WERI-Rb-1 (cell line): ENCODE measurements around the gene CUX1.

Experiments used
- DNase-seq: peaks from one replicate; pipeline ENCODE4 v3.0.0-alpha.2; 2020
- H3K27ac ChIP-seq: fragments of 250-450 bp; sonication (Bioruptor Pico); 2 replicates; pipeline ENCODE4 v1.5.1; 2020; ENCODE audit warnings: mild to moderate bottlenecking, moderate library complexity
- H3K27me3 ChIP-seq: fragments of 250-450 bp; sonication (Bioruptor Pico); 2 replicates; pipeline ENCODE4 v1.5.1; 2021; ENCODE audit warnings: mild to moderate bottlenecking, low read depth, moderate library complexity; ENCODE audit not compliant: insufficient read depth, severe bottlenecking
- H3K36me3 ChIP-seq: fragments of 250-450 bp; sonication (Bioruptor Pico); 2 replicates; pipeline ENCODE4 v1.5.1; 2020; ENCODE audit warnings: mild to moderate bottlenecking, moderate library complexity
- H3K4me3 ChIP-seq: 2 replicates; pipeline ENCODE4 v1.5.1; 2011; ENCODE audit warnings: low read depth, mild to moderate bottlenecking, control low read depth, low read length
- H3K9me3 ChIP-seq: fragments of 250-450 bp; sonication (Bioruptor Pico); 2 replicates; pipeline ENCODE4 v1.5.1; 2021; ENCODE audit warnings: mild to moderate bottlenecking, moderate library complexity; ENCODE audit not compliant: severe bottlenecking
- TF ChIP-seq, protein P1 (sequence below): IDR thresholded peaks from 2 replicates; pipeline ENCODE4 v1.5.1; 2011; ENCODE audit warnings: low read depth, mild to moderate bottlenecking, control low read depth, inconsistent platforms, low read length

The CUX1 gene

GRCh38 chr7:102153599-102153946 lies 336.1 kb downstream of the CUX1 start:
- Histone ChIP-seq H3K27ac (no peak overlapping the region), H3K27me3 (no peaks in the 10 kb centered on the region), H3K4me3 (no peak overlapping the region), H3K36me3 (no peaks in the 10 kb centered on the region; the same call in 1 of the 2 replicates), H3K9me3 (no peaks in the 10 kb centered on the region)
- TF ChIP-seq, protein P1, sequence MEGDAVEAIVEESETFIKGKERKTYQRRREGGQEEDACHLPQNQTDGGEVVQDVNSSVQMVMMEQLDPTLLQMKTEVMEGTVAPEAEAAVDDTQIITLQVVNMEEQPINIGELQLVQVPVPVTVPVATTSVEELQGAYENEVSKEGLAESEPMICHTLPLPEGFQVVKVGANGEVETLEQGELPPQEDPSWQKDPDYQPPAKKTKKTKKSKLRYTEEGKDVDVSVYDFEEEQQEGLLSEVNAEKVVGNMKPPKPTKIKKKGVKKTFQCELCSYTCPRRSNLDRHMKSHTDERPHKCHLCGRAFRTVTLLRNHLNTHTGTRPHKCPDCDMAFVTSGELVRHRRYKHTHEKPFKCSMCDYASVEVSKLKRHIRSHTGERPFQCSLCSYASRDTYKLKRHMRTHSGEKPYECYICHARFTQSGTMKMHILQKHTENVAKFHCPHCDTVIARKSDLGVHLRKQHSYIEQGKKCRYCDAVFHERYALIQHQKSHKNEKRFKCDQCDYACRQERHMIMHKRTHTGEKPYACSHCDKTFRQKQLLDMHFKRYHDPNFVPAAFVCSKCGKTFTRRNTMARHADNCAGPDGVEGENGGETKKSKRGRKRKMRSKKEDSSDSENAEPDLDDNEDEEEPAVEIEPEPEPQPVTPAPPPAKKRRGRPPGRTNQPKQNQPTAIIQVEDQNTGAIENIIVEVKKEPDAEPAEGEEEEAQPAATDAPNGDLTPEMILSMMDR: no peak
- DNase-seq: no peak

DNA sequence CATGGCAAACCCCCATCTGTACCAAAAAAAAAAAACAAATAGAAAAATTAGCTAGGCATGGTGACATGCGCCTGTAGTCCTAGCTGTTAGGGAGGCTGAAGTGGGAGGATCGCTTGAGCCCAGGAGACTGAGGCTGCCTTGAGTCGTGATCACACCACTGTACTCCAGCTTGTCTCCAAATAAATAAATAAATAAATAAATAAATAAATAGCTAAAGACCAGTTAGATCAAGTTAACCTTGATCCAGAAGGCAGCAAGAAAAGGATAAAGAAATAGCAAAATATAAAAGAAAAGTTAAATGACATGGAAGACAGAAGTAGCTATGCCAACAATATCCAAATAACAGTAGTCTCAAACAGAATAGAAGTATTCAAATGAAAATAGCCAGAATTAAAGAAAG lies 337.0 kb downstream of the CUX1 start:
- no peak overlapping the region for H3K27ac ChIP-seq

GRCh38 chr7:102155821-102156441 lies 338.5 kb downstream of the CUX1 start:
- no peaks in the 10 kb centered on the region; the same call in 1 of the 2 replicates for H3K36me3 ChIP-seq
- TF ChIP-seq, protein P1: no peak
- no peak for DNase-seq

More for the DNA sequence above, 337.0 kb downstream of the CUX1 start:
- Histone ChIP-seq H3K4me3 (no peak overlapping the region), H3K36me3 (no peaks in the 10 kb centered on the region; the same call in 1 of the 2 replicates), H3K27me3 (no peaks in the 10 kb centered on the region), H3K9me3 (no peaks in the 10 kb centered on the region)
- TF ChIP-seq, protein P1: no peak
- no peak for DNase-seq

DNA sequence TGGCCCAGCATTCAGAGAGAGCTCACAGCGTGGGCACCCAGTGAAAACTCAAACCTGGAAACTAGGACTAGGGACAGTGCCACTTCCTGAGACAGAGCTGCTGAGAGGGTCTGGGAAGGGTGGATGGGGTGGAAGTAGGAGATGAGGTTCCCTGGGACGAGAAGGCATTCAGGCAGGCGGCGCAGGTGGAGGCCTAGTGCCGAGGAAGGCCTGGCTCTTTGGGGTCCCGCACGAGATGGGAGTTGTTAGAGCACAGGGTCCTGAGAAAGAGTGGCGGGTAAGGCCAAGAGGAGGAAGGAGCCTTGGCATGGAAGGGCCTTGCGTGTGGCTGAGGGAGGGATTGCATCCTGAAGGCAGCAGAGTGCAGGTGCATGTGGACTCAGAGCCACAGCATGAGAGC lies 339.4 kb downstream of the CUX1 start:
- H3K4me3 ChIP-seq: no peak overlapping the region
- no peaks in the 10 kb centered on the region for H3K9me3 ChIP-seq
- TF ChIP-seq, protein P1: no peak
- DNase-seq: no peak
- no peaks in the 10 kb centered on the region for H3K27me3 ChIP-seq
- H3K27ac ChIP-seq: no peak overlapping the region
- no peaks in the 10 kb centered on the region; the same call in 1 of the 2 replicates for H3K36me3 ChIP-seq

More at GRCh38 chr7:102155821-102156441, 338.5 kb downstream of the CUX1 start:
- Histone ChIP-seq H3K9me3 (no peaks in the 10 kb centered on the region), H3K4me3 (no peak overlapping the region), H3K27me3 (no peaks in the 10 kb centered on the region), H3K27ac (no peak overlapping the region)

- H3K36me3 ChIP-seq: peaks cover 18% of the 10 kb centered on the region; the same call in 1 of the 2 replicates
- H3K4me3 ChIP-seq: no peak overlapping the region
- DNase-seq: no peak
- no peaks in the 10 kb centered on the region for H3K27me3 ChIP-seq
- H3K27ac ChIP-seq: no peak overlapping the region
- TF ChIP-seq, protein P1: no peak
- H3K9me3 ChIP-seq: no peaks in the 10 kb centered on the region
Observed at GRCh38 chr7:102165136-102165535, 347.7 kb downstream of the CUX1 start.

- H3K36me3 ChIP-seq: peaks cover 22% of the 10 kb centered on the region
- H3K27me3 ChIP-seq: no peaks in the 10 kb centered on the region
- no peak for DNase-seq
- H3K27ac ChIP-seq: no peak overlapping the region
- TF ChIP-seq, protein P1: no peak
- no peak overlapping the region for H3K4me3 ChIP-seq
- no peaks in the 10 kb centered on the region for H3K9me3 ChIP-seq
Observed at GRCh38 chr7:102167254-102167653, 349.8 kb downstream of the CUX1 start.
